Activated CD8-positive, alpha-beta T cell treated with anti-CD3 and anti-CD28 coated beads for 36 hours (primary cell): ENCODE results near the gene MUC4. TPM values are rescaled to one million over a fixed set of nuclear protein-coding genes. Genes with fewer than 3 reads are reported as not detected.
"Not testable (repeated sequence)": the region's sequence is repeated elsewhere in the genome, so short reads cannot be mapped to it uniquely, and the experiment has no call there.

ENCODE experiments used
- ATAC-seq: fragments of 200-7000 bp; cut with Tn5 transposase; one replicate; pipeline ENCODE4 v1.10.0; 2021; ENCODE audit warnings: mild to moderate bottlenecking, moderate library complexity
- CTCF ChIA-PET: fragments of 350-600 bp; sonication (Branson Sonifier 250); formaldehyde crosslinking; loops from one replicate; lab custom pipeline; 2021; ENCODE audit warnings: antibody characterized with exemption; lab: Charles Lee
- POLR2A ChIA-PET: fragments of 350-600 bp; sonication (Branson Sonifier 250); formaldehyde crosslinking; loops from one replicate; lab custom pipeline; 2021; ENCODE audit warnings: antibody characterized with exemption; lab: Charles Lee
- DNase-seq: peaks from one replicate; pipeline ENCODE4 v3.0.0-alpha.2; 2020
- H3K27ac Mint-ChIP-seq: one replicate; pipeline ENCODE4 v1.8.0; 2021; ENCODE audit warnings: mild to moderate bottlenecking, mixed read lengths
- H3K27me3 Mint-ChIP-seq: one replicate; pipeline ENCODE4 v1.8.0; 2021; ENCODE audit warnings: mixed read lengths
- H3K36me3 Mint-ChIP-seq: one replicate; pipeline ENCODE4 v1.8.0; 2021; ENCODE audit warnings: low read depth, mixed read lengths
- H3K4me1 Mint-ChIP-seq: one replicate; pipeline ENCODE4 v1.8.0; 2021; ENCODE audit warnings: low read depth, mixed read lengths
- H3K4me3 Mint-ChIP-seq: one replicate; pipeline ENCODE4 v1.8.0; 2021; ENCODE audit warnings: mild to moderate bottlenecking, moderate library complexity, mixed read lengths
- H3K9me3 Mint-ChIP-seq: one replicate; pipeline ENCODE4 v1.8.0; 2021; ENCODE audit warnings: mixed read lengths
- intact Hi-C: fragments of 100-400 bp; cut with micrococcal nuclease; formaldehyde crosslinking; loops from one replicate; pipeline ENCODE4 v1.10.0; 2022
- total RNA-seq, 2 experiments: library from RNA; stranded (reverse); gene quantifications; one replicate each; pipeline ENCODE4 v1.2.3, GENCODE V29; 2021
- TF ChIP-seq, protein P1 (sequence below): fragments of 200-600 bp; IDR thresholded peaks from one replicate; pipeline ENCODE4 v1.8.0; 2022; ENCODE audit warnings: antibody characterized with exemption, mild to moderate bottlenecking

MUC4 gene
- total RNA-seq, 2 experiments from 2014 or later = 0.20 to 0.31 TPM

DNA sequence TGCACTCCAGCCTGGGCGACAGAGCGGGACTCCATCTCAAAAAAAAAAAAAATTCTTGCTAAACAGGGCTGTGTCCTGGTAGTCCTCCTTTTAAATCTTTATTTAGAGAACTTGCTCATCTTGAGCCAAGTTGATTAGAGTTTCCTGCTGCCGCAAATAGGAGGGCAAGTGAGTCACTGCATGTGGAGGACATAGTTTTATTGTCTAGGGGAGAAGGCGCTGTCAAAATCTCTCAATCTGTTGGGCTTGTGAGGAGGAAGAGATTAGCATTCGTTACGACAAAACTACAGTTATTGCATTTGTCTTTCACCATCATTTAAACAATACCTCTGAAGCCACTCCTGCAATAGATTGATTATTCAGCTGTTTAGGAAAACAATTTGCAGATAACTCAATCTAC is 11.5 kb downstream of the MUC4 start:
- Mint-ChIP-seq H3K9me3 (no peaks in the 10 kb centered on the region), H3K4me1 (peaks cover 40% of the 10 kb centered on the region), H3K27me3 (peaks cover 23% of the 10 kb centered on the region), H3K27ac (no peak overlapping the region), H3K36me3 (no peaks in the 10 kb centered on the region), H3K4me3 (no peak overlapping the region)
- TF ChIP-seq, protein P1, sequence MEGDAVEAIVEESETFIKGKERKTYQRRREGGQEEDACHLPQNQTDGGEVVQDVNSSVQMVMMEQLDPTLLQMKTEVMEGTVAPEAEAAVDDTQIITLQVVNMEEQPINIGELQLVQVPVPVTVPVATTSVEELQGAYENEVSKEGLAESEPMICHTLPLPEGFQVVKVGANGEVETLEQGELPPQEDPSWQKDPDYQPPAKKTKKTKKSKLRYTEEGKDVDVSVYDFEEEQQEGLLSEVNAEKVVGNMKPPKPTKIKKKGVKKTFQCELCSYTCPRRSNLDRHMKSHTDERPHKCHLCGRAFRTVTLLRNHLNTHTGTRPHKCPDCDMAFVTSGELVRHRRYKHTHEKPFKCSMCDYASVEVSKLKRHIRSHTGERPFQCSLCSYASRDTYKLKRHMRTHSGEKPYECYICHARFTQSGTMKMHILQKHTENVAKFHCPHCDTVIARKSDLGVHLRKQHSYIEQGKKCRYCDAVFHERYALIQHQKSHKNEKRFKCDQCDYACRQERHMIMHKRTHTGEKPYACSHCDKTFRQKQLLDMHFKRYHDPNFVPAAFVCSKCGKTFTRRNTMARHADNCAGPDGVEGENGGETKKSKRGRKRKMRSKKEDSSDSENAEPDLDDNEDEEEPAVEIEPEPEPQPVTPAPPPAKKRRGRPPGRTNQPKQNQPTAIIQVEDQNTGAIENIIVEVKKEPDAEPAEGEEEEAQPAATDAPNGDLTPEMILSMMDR = no peak
- DNase-seq (no peak), ATAC-seq (no peak)
- CTCF ChIA-PET = interaction anchor here (1.0 to 2.6 kb wide), 3 partner anchors 9 to 50 kb away, joined by 4 to 15 read pairs (median 4); no protein-coding TSS in a partner anchor
- POLR2A ChIA-PET = interaction anchor here (0.9 kb wide), 1 partner anchor 10 kb away, joined by 3 read pairs; no protein-coding TSS in a partner anchor
- intact Hi-C loops = no loop called here

GRCh38 chr3:195796795-195797194 is 14.9 kb downstream of the MUC4 start:
- DNase-seq (no peak), ATAC-seq (no peak)
- ChIA-PET CTCF (no interaction called here), POLR2A (no interaction called here)
- TF ChIP-seq, protein P1 = no peak
- H3K4me3 Mint-ChIP-seq = no peak overlapping the region
- intact Hi-C loops = no loop called here
- H3K36me3 Mint-ChIP-seq = no peaks in the 10 kb centered on the region
- H3K4me1 Mint-ChIP-seq = peaks cover 5% of the 10 kb centered on the region
- no peaks in the 10 kb centered on the region for H3K9me3 Mint-ChIP-seq
- H3K27me3 Mint-ChIP-seq = peaks cover 11% of the 10 kb centered on the region
- no peak overlapping the region for H3K27ac Mint-ChIP-seq

DNA sequence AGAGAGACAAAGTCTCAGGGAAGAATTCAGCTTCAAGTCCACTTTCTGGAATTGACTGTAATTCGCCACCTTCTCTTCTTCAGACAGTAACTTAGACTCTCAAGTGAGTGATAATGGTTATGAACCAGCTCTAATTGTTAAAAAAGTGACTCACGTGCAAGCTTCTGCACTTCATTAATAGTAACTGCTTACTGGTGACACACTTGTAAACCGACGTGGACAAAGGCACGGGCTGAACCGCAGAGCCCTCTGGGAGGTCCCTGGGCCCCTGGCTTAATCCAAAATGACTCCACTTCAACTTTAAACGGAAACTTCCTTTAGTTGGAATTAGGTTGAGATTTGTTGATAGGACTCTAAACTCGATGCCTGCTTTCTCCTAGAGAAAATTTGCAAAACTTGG is 17.0 kb downstream of the MUC4 start:
- H3K27me3 Mint-ChIP-seq = peaks cover 6% of the 10 kb centered on the region
- ChIA-PET POLR2A (no interaction called here), CTCF (interaction anchor here (1.3 kb wide), 1 partner anchor 65 kb away, joined by 4 read pairs; no protein-coding TSS in a partner anchor)
- H3K4me1 Mint-ChIP-seq = peaks cover 11% of the 10 kb centered on the region
- DNase-seq (no peak), ATAC-seq (no peak)
- TF ChIP-seq, protein P1 = no peak
- H3K4me3 Mint-ChIP-seq = no peak overlapping the region
- peaks cover under 1% of the 10 kb centered on the region for H3K36me3 Mint-ChIP-seq
- intact Hi-C loops = no loop called here
- H3K9me3 Mint-ChIP-seq = no peaks in the 10 kb centered on the region
- no peak overlapping the region for H3K27ac Mint-ChIP-seq

- H3K4me3 Mint-ChIP-seq, intact Hi-C loops, ATAC-seq, H3K9me3 Mint-ChIP-seq, DNase-seq, CTCF ChIA-PET, H3K27ac Mint-ChIP-seq, H3K27me3 Mint-ChIP-seq: not testable (repeated sequence)
- peaks cover 29% of the 10 kb centered on the region for H3K4me1 Mint-ChIP-seq
- POLR2A ChIA-PET = interaction anchor here (0.6 to 0.7 kb wide), 2 partner anchors 22 to 640 kb away, joined by 3 read pairs; partner anchors contain the start of gene UBXN7
- peaks cover 12% of the 10 kb centered on the region for H3K36me3 Mint-ChIP-seq
Measured at GRCh38 chr3:195792621-195793020, 19.1 kb downstream of the MUC4 start.

- Mint-ChIP-seq H3K36me3 (peaks cover 18% of the 10 kb centered on the region), H3K27me3 (peaks cover 6% of the 10 kb centered on the region), H3K4me3 (no peak overlapping the region), H3K9me3 (peaks cover 18% of the 10 kb centered on the region), H3K4me1 (peaks cover 38% of the 10 kb centered on the region), H3K27ac (no peak overlapping the region)
- ChIA-PET POLR2A (no interaction called here), CTCF (interaction anchor here (1.0 to 1.2 kb wide), 2 partner anchors 9 to 60 kb away, joined by 4 read pairs; no protein-coding TSS in a partner anchor)
- ATAC-seq (peak; percentile 34), DNase-seq (no peak)
- TF ChIP-seq, protein P1 = no peak
- intact Hi-C loops = no loop called here
Measured at GRCh38 chr3:195790901-195791300, 20.8 kb downstream of the MUC4 start.
